ENCODE measurements around the gene GRB10. TPM values are rescaled to one million over a fixed set of nuclear protein-coding genes. Genes with fewer than 3 reads are reported as not detected.

GRB10 gene
- total RNA-seq (42.3 TPM), polyA plus RNA-seq (44.3 TPM)

DNA sequence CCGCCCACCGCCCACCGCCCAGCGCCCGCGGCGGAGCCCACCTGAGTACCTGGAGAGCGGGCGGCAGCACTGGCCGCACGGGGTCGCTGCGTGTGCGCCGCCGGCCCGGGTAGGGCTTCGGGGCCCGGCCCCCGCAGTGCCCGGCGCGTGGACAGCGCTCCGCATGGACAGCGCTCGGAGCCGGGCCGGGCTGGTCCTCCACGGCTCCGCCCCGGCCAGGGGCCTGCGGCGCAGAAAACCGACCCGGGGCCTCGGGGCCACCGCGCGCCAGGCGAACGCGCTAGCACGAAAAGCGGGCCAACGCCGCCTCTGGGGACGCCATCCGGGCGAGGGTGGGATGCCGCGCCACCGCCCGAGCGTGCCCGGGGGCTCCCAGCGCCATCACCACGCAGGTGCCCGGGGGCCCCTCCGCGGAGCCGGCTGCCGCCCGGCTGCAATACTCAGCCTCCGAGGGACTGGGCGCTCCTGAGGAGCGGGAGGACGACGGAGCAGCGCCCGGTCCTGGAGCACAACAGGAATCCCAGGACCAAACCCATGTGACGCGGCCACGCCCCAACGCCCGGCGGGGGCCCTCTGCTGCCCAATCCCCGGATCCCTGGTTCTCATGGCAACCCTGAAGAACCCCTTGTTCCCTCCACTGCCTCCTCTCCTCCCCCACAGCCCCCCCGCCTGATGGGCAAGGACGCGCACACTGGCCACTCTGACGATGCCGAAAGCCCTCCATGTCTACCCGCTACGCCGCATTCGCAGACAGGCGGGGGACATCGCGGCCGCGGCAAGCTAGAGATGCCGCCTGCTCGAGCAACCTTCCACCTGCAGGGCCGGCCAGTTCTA is at the start of gene GRB10:
GRB10 (minus strand) TSS at position 522 of the 834 bp plus-strand sequence. CDS start 50,574 bp downstream, outside the sequence.
- no peak for DNase-seq (ENCODE audit: extremely low spot score)

DNA sequence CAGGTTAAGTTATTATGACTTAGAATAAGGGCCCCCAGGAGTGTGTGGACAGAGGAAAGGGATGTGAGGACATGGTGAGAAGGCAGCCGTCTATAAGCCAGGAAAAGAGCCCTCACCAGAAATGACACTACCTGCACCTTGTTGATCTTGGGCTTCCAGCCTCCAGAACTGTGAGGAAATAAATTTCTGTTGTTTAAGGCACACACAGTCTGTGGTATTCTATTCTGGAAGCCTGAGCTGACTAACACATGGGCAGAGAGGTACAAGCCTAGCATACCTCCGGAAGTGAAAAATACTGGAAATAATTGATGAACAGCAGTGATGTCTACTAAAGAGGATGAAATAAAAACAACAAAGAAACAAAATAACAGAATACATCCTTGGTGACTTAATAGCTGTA is 46.1 kb upstream of the GRB10 start:
- Histone ChIP-seq H3K4me1 (ENCODE audit: insufficient read depth) (no peaks in the 10 kb centered on the region), H3K4me3 (ENCODE audit: low read depth, low read length) (no peak overlapping the region), H3K36me3 (ENCODE audit: insufficient read depth) (no peaks in the 10 kb centered on the region), H3K27ac (ENCODE audit: low read depth) (no peak overlapping the region)
- DNase-seq (ENCODE audit: extremely low spot score): no peak
- WGBS: 95% methylated on average over 2 of the region's 2 CpGs

More for the DNA sequence above, at the start of gene GRB10:
- Histone ChIP-seq H3K4me1 (ENCODE audit: insufficient read depth) (peaks cover 6% of the 10 kb centered on the region), H3K27ac (ENCODE audit: low read depth) (peak within 1 kb of the TSS; percentile 18), H3K4me3 (ENCODE audit: low read depth, low read length) (peak within 1 kb of the TSS; percentile 42), H3K36me3 (ENCODE audit: insufficient read depth) (no peaks in the 10 kb centered on the region)
- 51% methylated on average over 95 of the region's 95 CpGs for WGBS

GRCh38 chr7:50828116-50828515 is 45.4 kb upstream of the GRB10 start:
- Histone ChIP-seq H3K4me3 (ENCODE audit: low read depth, low read length) (no peak overlapping the region), H3K36me3 (ENCODE audit: insufficient read depth) (no peaks in the 10 kb centered on the region), H3K27ac (ENCODE audit: low read depth) (no peak overlapping the region), H3K4me1 (ENCODE audit: insufficient read depth) (no peaks in the 10 kb centered on the region)
- WGBS: 94% methylated on average over 3 of the region's 3 CpGs
- no peak for DNase-seq (ENCODE audit: extremely low spot score)

DNA sequence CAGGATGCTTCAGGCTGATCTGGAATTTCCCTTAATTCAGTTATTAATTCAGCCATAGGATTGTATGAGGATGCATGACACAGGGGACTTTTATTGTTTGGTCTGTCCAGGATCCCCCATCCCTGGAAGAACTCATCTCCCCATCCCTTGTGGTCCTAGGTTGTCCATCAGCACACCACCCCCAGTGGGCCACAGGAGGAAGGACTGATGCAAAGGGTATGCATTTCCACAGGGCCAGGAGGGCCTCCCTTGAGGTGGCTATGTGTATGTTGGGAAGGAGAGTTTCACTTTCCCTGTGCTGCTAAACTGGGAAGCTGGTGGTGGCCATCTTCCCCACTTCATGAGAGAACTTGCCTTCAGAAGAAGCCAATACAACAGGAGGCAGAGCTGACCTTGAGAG is 44.6 kb upstream of the GRB10 start:
- no peak for DNase-seq (ENCODE audit: extremely low spot score)
- H3K27ac ChIP-seq (ENCODE audit: low read depth): no peak overlapping the region
- H3K36me3 ChIP-seq (ENCODE audit: insufficient read depth): no peaks in the 10 kb centered on the region
- no peak overlapping the region for H3K4me3 ChIP-seq (ENCODE audit: low read depth, low read length)
- no peaks in the 10 kb centered on the region for H3K4me1 ChIP-seq (ENCODE audit: insufficient read depth)

- 82% methylated on average over 8 of the region's 8 CpGs for WGBS
Observed at GRCh38 chr7:50826371-50827172, 43.9 kb upstream of the GRB10 start.

GRCh38 chr7:50825465-50825864 is 42.8 kb upstream of the GRB10 start:
- Histone ChIP-seq H3K4me3 (ENCODE audit: low read depth, low read length) (no peak overlapping the region), H3K27ac (ENCODE audit: low read depth) (no peak overlapping the region), H3K36me3 (ENCODE audit: insufficient read depth) (no peaks in the 10 kb centered on the region), H3K4me1 (ENCODE audit: insufficient read depth) (no peaks in the 10 kb centered on the region)
- 87% methylated on average over 7 of the region's 7 CpGs for WGBS
- no peak for DNase-seq (ENCODE audit: extremely low spot score)

More at GRCh38 chr7:50826371-50827172, 43.9 kb upstream of the GRB10 start:
- H3K4me1 ChIP-seq (ENCODE audit: insufficient read depth): no peaks in the 10 kb centered on the region
- no peak for DNase-seq (ENCODE audit: extremely low spot score)
- no peak overlapping the region for H3K27ac ChIP-seq (ENCODE audit: low read depth)
- no peak overlapping the region for H3K4me3 ChIP-seq (ENCODE audit: low read depth, low read length)
- no peaks in the 10 kb centered on the region for H3K36me3 ChIP-seq (ENCODE audit: insufficient read depth)

GRCh38 chr7:50824882-50825281 is 42.2 kb upstream of the GRB10 start:
- WGBS: 94% methylated on average over 4 of the region's 4 CpGs
- Histone ChIP-seq H3K4me3 (ENCODE audit: low read depth, low read length) (no peak overlapping the region), H3K4me1 (ENCODE audit: insufficient read depth) (no peaks in the 10 kb centered on the region), H3K27ac (ENCODE audit: low read depth) (no peak overlapping the region), H3K36me3 (ENCODE audit: insufficient read depth) (no peaks in the 10 kb centered on the region)
- DNase-seq (ENCODE audit: extremely low spot score): no peak

DNA sequence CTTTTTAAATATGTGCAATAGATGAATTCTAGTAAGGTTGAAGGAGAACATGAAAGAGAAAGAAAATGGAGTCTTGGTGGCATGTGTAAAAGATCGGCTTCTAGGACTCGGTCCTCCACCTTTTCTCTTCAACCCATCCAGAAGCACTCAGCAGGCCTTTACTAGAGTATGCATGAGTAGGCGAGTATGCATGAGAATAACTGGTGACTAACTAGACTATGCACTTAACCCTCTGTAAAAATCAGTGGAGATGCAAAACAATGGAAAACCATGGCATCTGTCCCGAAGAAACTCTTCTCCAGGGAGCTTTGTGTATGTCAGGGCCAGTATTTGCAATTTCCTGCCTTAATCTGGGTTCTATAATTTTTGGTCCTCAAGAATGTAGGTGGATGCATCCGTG is 40.0 kb upstream of the GRB10 start:
- Histone ChIP-seq H3K4me3 (ENCODE audit: low read depth, low read length) (no peak overlapping the region), H3K27ac (ENCODE audit: low read depth) (no peak overlapping the region), H3K36me3 (ENCODE audit: insufficient read depth) (no peaks in the 10 kb centered on the region), H3K4me1 (ENCODE audit: insufficient read depth) (no peaks in the 10 kb centered on the region)
- 86% methylated on average over 5 of the region's 5 CpGs for WGBS
- no peak for DNase-seq (ENCODE audit: extremely low spot score)

GRCh38 chr7:50822110-50822509 is 39.4 kb upstream of the GRB10 start:
- WGBS: 24% methylated on average over 5 of the region's 5 CpGs
- no peaks in the 10 kb centered on the region for H3K4me1 ChIP-seq (ENCODE audit: insufficient read depth)
- H3K4me3 ChIP-seq (ENCODE audit: low read depth, low read length): no peak overlapping the region
- no peaks in the 10 kb centered on the region for H3K36me3 ChIP-seq (ENCODE audit: insufficient read depth)
- no peak overlapping the region for H3K27ac ChIP-seq (ENCODE audit: low read depth)
- no peak for DNase-seq (ENCODE audit: extremely low spot score)

- no peak overlapping the region for H3K27ac ChIP-seq (ENCODE audit: low read depth)
- H3K36me3 ChIP-seq (ENCODE audit: insufficient read depth): no peaks in the 10 kb centered on the region
- no peak for DNase-seq (ENCODE audit: extremely low spot score)
- no peaks in the 10 kb centered on the region for H3K4me1 ChIP-seq (ENCODE audit: insufficient read depth)
- WGBS: 32% methylated on average over 11 of the region's 11 CpGs
- H3K4me3 ChIP-seq (ENCODE audit: low read depth, low read length): no peak overlapping the region
Observed at GRCh38 chr7:50821457-50822008, 38.8 kb upstream of the GRB10 start.

- Histone ChIP-seq H3K4me1 (ENCODE audit: insufficient read depth) (no peaks in the 10 kb centered on the region), H3K27ac (ENCODE audit: low read depth) (no peak overlapping the region), H3K36me3 (ENCODE audit: insufficient read depth) (no peaks in the 10 kb centered on the region), H3K4me3 (ENCODE audit: low read depth, low read length) (no peak overlapping the region)
- 77% methylated on average over 6 of the region's 6 CpGs for WGBS
- DNase-seq (ENCODE audit: extremely low spot score): no peak
Observed at GRCh38 chr7:50818324-50818723, 35.6 kb upstream of the GRB10 start.

DNA sequence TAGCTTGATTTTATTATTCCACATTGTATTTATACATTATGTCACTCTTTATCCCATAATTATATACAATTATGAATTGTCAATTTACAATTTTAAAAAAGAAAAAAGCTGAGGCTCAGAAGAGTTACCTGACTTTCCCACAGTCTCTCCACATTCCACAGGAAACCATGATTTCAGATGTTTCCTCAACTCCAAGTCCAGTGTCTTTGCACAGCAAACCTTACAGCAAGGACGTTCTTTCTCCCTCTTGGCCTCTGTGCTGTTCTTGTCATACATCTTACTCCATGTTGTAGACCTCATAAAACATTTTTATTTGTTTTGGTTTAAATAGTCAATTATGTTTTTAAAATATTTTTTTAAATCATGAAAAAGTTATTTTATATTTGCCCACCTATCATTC is 34.9 kb upstream of the GRB10 start:
- WGBS: 82% methylated on average over 1 of the region's 1 CpG

DNA sequence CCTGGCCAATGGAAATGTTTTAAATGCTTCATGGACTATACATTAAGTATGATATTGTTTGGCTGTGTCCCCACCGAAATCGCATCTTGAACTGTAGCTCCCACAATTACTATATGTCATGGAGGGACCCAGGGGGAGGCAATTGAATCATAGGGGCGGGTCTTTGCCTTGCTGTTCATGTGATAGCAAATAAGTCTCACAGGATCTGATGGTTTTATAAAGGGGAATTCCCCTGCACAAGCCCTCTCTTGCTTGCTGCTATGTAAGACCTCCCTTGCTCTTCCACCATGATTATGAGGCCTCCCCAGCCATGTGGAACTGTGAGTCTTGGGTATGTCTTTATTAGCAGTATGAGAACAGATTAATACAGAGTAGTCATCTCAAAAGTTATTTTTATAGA is 32.4 kb upstream of the GRB10 start:
- Histone ChIP-seq H3K4me3 (ENCODE audit: low read depth, low read length) (no peak overlapping the region), H3K36me3 (ENCODE audit: insufficient read depth) (no peaks in the 10 kb centered on the region), H3K27ac (ENCODE audit: low read depth) (no peak overlapping the region), H3K4me1 (ENCODE audit: insufficient read depth) (no peaks in the 10 kb centered on the region)
- DNase-seq (ENCODE audit: extremely low spot score): no peak
- WGBS: 95% methylated on average over 3 of the region's 3 CpGs

More for the DNA sequence above, 34.9 kb upstream of the GRB10 start:
- H3K4me3 ChIP-seq (ENCODE audit: low read depth, low read length): no peak overlapping the region
- DNase-seq (ENCODE audit: extremely low spot score): no peak
- H3K36me3 ChIP-seq (ENCODE audit: insufficient read depth): no peaks in the 10 kb centered on the region
- H3K4me1 ChIP-seq (ENCODE audit: insufficient read depth): no peaks in the 10 kb centered on the region
- no peak overlapping the region for H3K27ac ChIP-seq (ENCODE audit: low read depth)

GRCh38 chr7:50814166-50814565 is 31.5 kb upstream of the GRB10 start:
- 69% methylated on average over 3 of the region's 3 CpGs for WGBS
- Histone ChIP-seq H3K27ac (ENCODE audit: low read depth) (no peak overlapping the region), H3K4me3 (ENCODE audit: low read depth, low read length) (no peak overlapping the region), H3K4me1 (ENCODE audit: insufficient read depth) (no peaks in the 10 kb centered on the region), H3K36me3 (ENCODE audit: insufficient read depth) (no peaks in the 10 kb centered on the region)
- no peak for DNase-seq (ENCODE audit: extremely low spot score)

Measured in urinary bladder (tissue), 4 donors.